ENCODE data around the gene EXOC3L4. TPM values are rescaled to one million over a fixed set of nuclear protein-coding genes. Genes with fewer than 3 reads are reported as not detected.
A peak's percentile ranks its signal among the peaks of the same experiment; 100 is the strongest.

Gene EXOC3L4
- total and polyA plus RNA-seq, 2 donors (not counting 1 experiment from before 2014, with no cell fraction given), result not detected

DNA sequence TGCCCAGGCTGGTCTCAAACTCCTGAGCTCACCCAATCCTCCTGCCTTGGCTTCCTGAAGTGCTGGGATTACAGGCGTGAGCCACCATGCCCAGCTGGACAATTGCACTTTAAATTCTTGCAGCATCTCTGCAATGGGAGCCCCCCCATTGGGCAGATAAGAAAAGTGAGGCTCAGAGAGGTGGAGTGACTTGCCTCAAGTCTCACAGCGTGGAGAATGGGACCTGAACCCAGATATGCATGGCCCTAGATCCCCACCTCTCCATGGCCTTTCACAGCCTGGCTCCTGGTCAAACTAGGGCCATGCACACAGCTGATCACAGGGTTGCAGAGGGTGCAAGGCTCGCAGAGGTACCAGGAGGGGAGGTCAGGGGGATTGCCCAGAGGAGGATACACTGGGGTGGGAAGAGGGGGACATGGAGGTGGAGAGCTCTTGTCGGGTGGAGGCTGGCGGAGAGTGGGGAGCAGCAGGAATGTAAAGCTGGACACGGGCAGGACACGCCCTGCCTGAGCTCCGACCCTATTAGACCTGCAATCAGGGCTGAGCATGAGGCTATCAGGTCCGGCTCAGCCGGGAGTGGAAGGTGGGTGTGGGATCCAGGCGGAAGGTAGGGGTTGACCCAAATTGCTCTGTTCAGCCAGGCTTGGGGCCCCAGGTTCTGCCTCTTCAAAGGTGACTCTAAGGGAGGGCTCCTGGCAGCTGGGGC lies 6.9 kb downstream of the EXOC3L4 start:
- 99% methylated on average over 11 of the region's 11 CpGs for WGBS (ENCODE audit: insufficient coverage)
- ChIA-PET CTCF (interaction anchor here (1.8 kb wide), 1 partner anchor 407 kb away, joined by 8 read pairs; no protein-coding TSS in a partner anchor), POLR2A (interaction anchor here (1.0 kb wide), 1 partner anchor 9 kb away, joined by 4 read pairs; no protein-coding TSS in a partner anchor)
- Histone ChIP-seq H3K36me3 (replicated peaks in 1 of 2; ENCODE audit: control extremely low read depth in 1 of 2, control insufficient read depth in 1 of 2, extremely low read depth in 1 of 2, insufficient read depth in 2 of 2, low read length in 1 of 2) (no peaks in the 10 kb centered on the region), H3K27me3 (replicated peaks in 1 of 4; ENCODE audit: control extremely low read depth in 1 of 4, control insufficient read depth in 3 of 4, insufficient read depth in 4 of 4, low read length in 3 of 4) (peaks cover 0 to 44% (median 17%) of the 10 kb centered on the region in 4 experiments), H3K79me2 (ENCODE audit: control insufficient read depth, insufficient read depth, low read length) (no peaks in the 10 kb centered on the region), H3K4me1 (ENCODE audit: control insufficient read depth in 2 of 2, insufficient read depth in 2 of 2, low read length in 2 of 2) (peaks cover 43 to 47% of the 10 kb centered on the region in 2 donors), H3K27ac (ENCODE audit: low read length in 2 of 2) (no peak overlapping the region), H3K4me3 (ENCODE audit: control extremely low read depth in 1 of 5, extremely low read depth in 1 of 5, insufficient read depth in 1 of 5, low read depth in 2 of 5, low read length in 4 of 5) (no peak overlapping the region), H4K20me1 (ENCODE audit: control insufficient read depth, insufficient read depth, low read length, poor library complexity, severe bottlenecking) (no peaks in the 10 kb centered on the region), H2AFZ (ENCODE audit: insufficient read depth, low read depth, low read length, poor library complexity, severe bottlenecking) (no peak overlapping the region), H3K4me2 (replicated peaks; ENCODE audit: low read depth, low read length, poor library complexity, severe bottlenecking) (no peak overlapping the region), H3K9me3 (ENCODE audit: control extremely low read depth in 1 of 3, control insufficient read depth in 2 of 3, insufficient read depth in 1 of 3, low read length in 2 of 3) (peaks cover 0 to 13% (median 0%) of the 10 kb centered on the region in 3 donors), H3K9ac (ENCODE audit: low read length) (no peak overlapping the region)
- DNase-seq, result no peak
- intact Hi-C loops (cut with micrococcal nuclease), result no loop called here
- peaks cover 24% of the 10 kb centered on the region for H3K27me3 Mint-ChIP-seq
- no peak for ATAC-seq (ENCODE audit: low read depth)
- TF ChIP-seq, protein P1, sequence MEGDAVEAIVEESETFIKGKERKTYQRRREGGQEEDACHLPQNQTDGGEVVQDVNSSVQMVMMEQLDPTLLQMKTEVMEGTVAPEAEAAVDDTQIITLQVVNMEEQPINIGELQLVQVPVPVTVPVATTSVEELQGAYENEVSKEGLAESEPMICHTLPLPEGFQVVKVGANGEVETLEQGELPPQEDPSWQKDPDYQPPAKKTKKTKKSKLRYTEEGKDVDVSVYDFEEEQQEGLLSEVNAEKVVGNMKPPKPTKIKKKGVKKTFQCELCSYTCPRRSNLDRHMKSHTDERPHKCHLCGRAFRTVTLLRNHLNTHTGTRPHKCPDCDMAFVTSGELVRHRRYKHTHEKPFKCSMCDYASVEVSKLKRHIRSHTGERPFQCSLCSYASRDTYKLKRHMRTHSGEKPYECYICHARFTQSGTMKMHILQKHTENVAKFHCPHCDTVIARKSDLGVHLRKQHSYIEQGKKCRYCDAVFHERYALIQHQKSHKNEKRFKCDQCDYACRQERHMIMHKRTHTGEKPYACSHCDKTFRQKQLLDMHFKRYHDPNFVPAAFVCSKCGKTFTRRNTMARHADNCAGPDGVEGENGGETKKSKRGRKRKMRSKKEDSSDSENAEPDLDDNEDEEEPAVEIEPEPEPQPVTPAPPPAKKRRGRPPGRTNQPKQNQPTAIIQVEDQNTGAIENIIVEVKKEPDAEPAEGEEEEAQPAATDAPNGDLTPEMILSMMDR (IDR thresholded peaks at IDR 0.05), result no peak
- no peak for TF ChIP-seq EZH2 (IDR thresholded peaks at IDR 0.05; ENCODE audit: borderline replicate concordance, insufficient read depth, low read depth, low read length, poor library complexity, severe bottlenecking)
- peak overlapping the region; percentile 41 for H3K27ac Mint-ChIP-seq
- peak overlapping the region; percentile 7 for H3K4me3 Mint-ChIP-seq
- no peaks in the 10 kb centered on the region for H3K9me3 Mint-ChIP-seq (ENCODE audit: insufficient read depth)
- H3K4me1 Mint-ChIP-seq, result peaks cover 30% of the 10 kb centered on the region

Measured in B cell (primary cell).